Brain microvascular endothelial cell (primary cell): ENCODE data around the gene AMOTL1.
"Not testable (repeated sequence)": the region's sequence is repeated elsewhere in the genome, so short reads cannot be mapped to it uniquely, and the experiment has no call there.

ENCODE experiments used
- DNase-seq: peaks from one replicate; pipeline ENCODE4 v3.0.0-alpha.2; 2020
- H3K27ac ChIP-seq: fragments of 250-450 bp; sonication (Bioruptor Pico); 2 replicates; pipeline ENCODE4 v1.5.1; 2020; ENCODE audit warnings: mild to moderate bottlenecking, moderate library complexity
- H3K27me3 ChIP-seq: fragments of 250-450 bp; sonication (Bioruptor Pico); replicated peaks from 2 replicates; pipeline ENCODE4 v1.5.1; 2020; ENCODE audit warnings: mild to moderate bottlenecking
- H3K36me3 ChIP-seq: fragments of 250-450 bp; sonication (Bioruptor Pico); replicated peaks from 2 replicates; pipeline ENCODE4 v1.5.1; 2020; ENCODE audit warnings: mild to moderate bottlenecking
- H3K4me3 ChIP-seq: 2 replicates; pipeline ENCODE4 v1.5.1; 2011; ENCODE audit warnings: low read depth, mild to moderate bottlenecking, control low read depth, low read length, moderate library complexity
- in situ Hi-C: cut with HindIII; loops from 2 replicates; pipeline ENCODE4 v1.10.0; 2017; ENCODE audit warnings: low sequenced_read_pairs, low pct_ligation_motif_present
- TF ChIP-seq, protein P1 (sequence below): IDR thresholded peaks from 2 replicates; pipeline ENCODE4 v1.5.1; 2011; ENCODE audit warnings: low read depth, mild to moderate bottlenecking, moderate library complexity, low read length, control low read depth, inconsistent platforms; ENCODE audit errors: missing control alignments

The AMOTL1 gene

DNA sequence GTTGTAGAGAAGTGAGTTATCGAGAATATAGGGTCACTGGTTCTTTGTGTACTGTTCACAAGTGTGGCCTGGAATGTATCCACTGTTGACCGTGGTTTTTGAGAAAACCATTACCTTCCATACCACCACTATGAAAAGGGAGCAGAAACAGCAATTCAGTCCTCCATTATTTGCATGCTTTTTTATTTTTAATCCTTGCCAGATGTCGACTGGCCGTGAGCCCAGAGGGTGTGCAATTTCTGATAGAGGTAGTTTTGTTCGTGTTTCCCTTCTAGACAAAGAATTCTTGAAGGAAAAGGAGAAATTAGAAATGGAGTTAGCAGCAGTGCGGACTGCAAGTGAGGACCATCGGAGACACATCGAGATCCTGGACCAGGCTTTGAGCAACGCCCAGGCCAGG, 81.7 kb downstream of the AMOTL1 start:
- in situ Hi-C loops, result no loop called here
- TF ChIP-seq, protein P1, sequence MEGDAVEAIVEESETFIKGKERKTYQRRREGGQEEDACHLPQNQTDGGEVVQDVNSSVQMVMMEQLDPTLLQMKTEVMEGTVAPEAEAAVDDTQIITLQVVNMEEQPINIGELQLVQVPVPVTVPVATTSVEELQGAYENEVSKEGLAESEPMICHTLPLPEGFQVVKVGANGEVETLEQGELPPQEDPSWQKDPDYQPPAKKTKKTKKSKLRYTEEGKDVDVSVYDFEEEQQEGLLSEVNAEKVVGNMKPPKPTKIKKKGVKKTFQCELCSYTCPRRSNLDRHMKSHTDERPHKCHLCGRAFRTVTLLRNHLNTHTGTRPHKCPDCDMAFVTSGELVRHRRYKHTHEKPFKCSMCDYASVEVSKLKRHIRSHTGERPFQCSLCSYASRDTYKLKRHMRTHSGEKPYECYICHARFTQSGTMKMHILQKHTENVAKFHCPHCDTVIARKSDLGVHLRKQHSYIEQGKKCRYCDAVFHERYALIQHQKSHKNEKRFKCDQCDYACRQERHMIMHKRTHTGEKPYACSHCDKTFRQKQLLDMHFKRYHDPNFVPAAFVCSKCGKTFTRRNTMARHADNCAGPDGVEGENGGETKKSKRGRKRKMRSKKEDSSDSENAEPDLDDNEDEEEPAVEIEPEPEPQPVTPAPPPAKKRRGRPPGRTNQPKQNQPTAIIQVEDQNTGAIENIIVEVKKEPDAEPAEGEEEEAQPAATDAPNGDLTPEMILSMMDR, result no peak
- Histone ChIP-seq H3K4me3 (no peak overlapping the region), H3K27ac (no peak overlapping the region), H3K36me3 (peaks cover 37% of the 10 kb centered on the region), H3K27me3 (no peaks in the 10 kb centered on the region)
- no peak for DNase-seq

DNA sequence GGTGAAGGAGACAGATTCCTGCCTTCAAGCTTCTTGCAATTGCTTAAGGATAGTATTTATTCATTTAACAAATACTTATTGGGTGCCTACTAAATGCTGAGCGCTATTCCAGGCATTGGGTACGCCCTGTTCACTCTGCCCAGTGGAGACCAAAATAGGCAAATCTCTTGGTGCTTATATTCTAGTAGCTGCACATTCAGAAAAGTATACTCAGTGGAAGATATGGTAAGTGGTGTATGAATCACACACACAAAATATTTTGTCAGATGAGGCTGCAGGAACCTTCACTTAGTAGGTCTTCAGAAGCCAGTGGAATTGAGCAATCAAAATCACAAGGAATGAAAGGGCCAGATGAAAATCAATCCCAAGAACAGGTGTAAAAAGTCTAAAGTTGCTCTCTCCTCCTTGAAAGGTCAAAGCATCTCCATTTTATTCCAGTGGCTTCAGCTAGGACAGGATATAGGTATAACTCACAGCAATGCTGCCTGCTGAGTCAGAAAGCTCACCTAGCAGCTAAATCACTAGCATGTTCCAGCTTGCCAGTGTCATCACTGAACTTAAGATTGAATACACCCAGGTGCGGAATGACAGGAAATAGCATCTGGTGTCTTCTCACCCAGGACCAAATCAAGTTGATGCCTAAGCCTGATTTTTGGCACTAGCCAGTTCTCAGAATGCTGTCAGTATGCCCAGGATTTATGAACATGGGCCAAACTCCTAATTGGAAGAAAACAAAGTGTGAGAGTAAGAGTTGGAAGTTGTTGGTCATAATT, 83.9 kb downstream of the AMOTL1 start:
- DNase-seq, result no peak
- Histone ChIP-seq H3K27ac (no peak overlapping the region), H3K27me3 (no peaks in the 10 kb centered on the region), H3K36me3 (peaks cover 53% of the 10 kb centered on the region), H3K4me3 (no peak overlapping the region)
- in situ Hi-C loops, result no loop called here
- TF ChIP-seq, protein P1, result no peak

DNA sequence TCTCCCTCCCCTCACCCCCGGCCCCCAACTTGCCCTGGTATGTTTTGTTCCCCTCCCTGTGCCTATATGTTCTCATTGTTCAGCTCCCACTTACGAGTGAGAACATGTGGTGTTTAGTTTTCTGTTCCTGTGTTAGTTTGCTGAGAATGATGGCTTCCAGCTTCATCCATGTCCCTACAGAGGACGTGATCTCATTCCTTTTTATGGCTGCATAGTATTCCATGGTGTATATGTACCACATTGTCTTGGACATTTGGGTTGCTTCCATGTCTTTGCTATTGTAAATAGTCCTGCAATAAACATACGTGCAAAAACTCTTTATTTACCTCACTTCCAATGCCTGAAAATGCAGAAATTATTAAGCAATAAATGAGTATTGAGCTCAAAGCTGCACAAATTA, 85.1 kb downstream of the AMOTL1 start:
- H3K27ac ChIP-seq, DNase-seq, H3K27me3 ChIP-seq, H3K4me3 ChIP-seq, in situ Hi-C loops: not testable (repeated sequence)
- H3K36me3 ChIP-seq, result peaks cover 65% of the 10 kb centered on the region

DNA sequence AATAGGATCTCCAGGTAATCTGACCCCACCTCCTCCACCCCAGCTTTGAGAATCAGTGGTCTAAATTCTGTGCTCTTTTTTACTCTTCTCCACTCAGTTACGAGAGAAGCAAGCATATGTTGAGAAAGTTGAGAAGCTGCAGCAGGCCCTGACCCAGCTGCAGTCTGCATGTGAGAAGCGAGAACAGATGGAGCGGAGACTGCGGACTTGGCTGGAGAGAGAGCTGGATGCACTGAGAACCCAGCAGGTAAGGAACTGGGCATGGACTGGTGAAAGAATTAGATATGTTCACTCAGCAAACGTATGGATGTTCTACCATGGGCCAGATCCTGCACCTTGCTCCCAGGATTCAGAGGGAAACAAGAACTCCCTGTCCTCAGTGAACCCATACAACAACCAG, 85.7 kb downstream of the AMOTL1 start:
- in situ Hi-C loops, result no loop called here
- TF ChIP-seq, protein P1, result no peak
- no peak overlapping the region for H3K27ac ChIP-seq
- no peaks in the 10 kb centered on the region for H3K27me3 ChIP-seq
- H3K36me3 ChIP-seq, result peaks cover 70% of the 10 kb centered on the region
- DNase-seq, result no peak
- H3K4me3 ChIP-seq, result no peak overlapping the region

DNA sequence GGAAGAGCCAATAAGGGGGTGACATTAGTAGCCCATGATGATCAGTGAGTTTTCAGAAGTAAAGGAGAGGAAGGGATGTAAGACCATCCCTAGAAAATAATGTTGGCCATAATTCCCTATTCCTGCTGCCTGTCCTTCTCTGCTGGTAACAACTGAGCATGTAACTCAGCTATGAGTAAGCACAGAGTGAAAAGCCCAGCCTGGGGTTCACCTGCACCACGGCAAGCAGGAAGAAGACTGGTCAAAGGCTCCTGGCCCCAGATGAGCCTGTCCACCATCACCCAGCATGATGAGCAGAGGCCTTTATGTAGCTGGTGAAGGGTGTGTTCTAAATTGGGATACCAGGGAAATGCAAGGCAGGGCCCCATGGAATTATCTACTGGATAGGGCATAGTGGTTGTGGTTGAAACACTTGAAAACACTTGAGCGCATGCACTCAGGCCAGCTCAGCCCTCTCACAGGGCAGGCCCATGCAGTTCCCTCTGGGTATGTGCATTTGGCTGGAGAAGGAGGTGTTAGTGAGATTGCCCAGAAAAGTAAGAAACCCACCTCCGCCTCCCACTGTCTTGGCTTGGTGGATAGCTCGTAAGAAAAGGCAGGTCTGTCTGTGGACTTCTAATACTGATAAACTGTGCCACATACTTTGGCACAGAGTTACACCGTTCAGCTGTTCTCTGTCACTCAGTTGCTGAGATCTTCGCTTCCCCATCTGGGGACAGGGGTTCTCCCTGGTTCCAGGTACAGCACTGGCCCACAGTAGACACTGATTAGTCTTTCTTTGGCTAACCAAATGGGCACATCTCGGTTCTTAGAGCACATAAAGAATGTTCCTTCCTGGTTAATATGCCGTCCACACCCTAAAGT, 86.8 kb downstream of the AMOTL1 start:
- in situ Hi-C loops, result no loop called here
- TF ChIP-seq, protein P1, result no peak
- DNase-seq, result no peak
- no peak overlapping the region for H3K4me3 ChIP-seq
- H3K27ac ChIP-seq, result no peak overlapping the region
- H3K36me3 ChIP-seq, result peaks cover 82% of the 10 kb centered on the region
- H3K27me3 ChIP-seq, result no peaks in the 10 kb centered on the region

DNA sequence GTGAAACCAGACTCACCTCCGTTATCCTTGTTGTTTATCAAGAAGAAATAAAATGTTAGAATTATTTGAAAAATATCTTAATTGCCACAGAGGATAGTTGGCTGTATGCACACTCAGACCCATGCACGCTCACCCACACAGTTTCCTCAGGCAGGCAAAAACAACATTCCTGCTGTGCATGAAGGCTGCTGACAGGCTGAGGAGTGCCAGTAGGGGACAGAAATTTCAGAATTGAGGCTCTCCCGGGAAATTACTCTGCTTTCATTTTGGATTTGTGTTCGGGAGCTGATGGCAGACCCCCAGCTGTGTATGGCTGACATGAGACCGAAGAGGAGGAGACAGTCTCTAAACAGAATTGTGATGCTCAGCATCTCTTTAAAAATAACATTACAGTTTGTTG, 87.5 kb downstream of the AMOTL1 start:
- Histone ChIP-seq H3K27ac (no peak overlapping the region), H3K4me3 (no peak overlapping the region), H3K36me3 (peaks cover 88% of the 10 kb centered on the region), H3K27me3 (no peaks in the 10 kb centered on the region)
- TF ChIP-seq, protein P1, result no peak
- DNase-seq, result no peak
- in situ Hi-C loops, result no loop called here
